ENCODE results near the gene MASTL.
A peak's percentile ranks its signal among the peaks of the same experiment; 100 is the strongest.

Gene MASTL

GRCh38 chr10:27155066-27155754 is at the start of gene MASTL:
MASTL (plus strand) TSS chr10:27155352; CDS start chr10:27155427, 75 bp downstream.
- ChIA-PET POLR2A (no interaction called here), CTCF (interaction anchor here (0.8 to 3.0 kb wide), 7 partner anchors 8 to 89 kb away, joined by 3 to 21 read pairs (median 4); no protein-coding TSS in a partner anchor)
- TF ChIP-seq, protein P1, sequence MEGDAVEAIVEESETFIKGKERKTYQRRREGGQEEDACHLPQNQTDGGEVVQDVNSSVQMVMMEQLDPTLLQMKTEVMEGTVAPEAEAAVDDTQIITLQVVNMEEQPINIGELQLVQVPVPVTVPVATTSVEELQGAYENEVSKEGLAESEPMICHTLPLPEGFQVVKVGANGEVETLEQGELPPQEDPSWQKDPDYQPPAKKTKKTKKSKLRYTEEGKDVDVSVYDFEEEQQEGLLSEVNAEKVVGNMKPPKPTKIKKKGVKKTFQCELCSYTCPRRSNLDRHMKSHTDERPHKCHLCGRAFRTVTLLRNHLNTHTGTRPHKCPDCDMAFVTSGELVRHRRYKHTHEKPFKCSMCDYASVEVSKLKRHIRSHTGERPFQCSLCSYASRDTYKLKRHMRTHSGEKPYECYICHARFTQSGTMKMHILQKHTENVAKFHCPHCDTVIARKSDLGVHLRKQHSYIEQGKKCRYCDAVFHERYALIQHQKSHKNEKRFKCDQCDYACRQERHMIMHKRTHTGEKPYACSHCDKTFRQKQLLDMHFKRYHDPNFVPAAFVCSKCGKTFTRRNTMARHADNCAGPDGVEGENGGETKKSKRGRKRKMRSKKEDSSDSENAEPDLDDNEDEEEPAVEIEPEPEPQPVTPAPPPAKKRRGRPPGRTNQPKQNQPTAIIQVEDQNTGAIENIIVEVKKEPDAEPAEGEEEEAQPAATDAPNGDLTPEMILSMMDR (IDR thresholded peaks at IDR 0.05; ENCODE audit: control extremely low read depth, extremely low read depth, low read depth, missing control alignments): no peak
- peak; percentile 96 for DNase-seq (ENCODE audit: extremely low spot score)

- ChIA-PET POLR2A (no interaction called here), CTCF (no interaction called here)
- no peak for DNase-seq (ENCODE audit: extremely low spot score)
- TF ChIP-seq, protein P1 (IDR thresholded peaks at IDR 0.05; ENCODE audit: control extremely low read depth, extremely low read depth, low read depth, missing control alignments): no peak
These were observed 47.0 kb upstream of the MASTL start for GRCh38 chr10:27108165-27108564.

GRCh38 chr10:27134371-27134770 is 20.8 kb upstream of the MASTL start:
- TF ChIP-seq, protein P1 (IDR thresholded peaks at IDR 0.05; ENCODE audit: control extremely low read depth, extremely low read depth, low read depth, missing control alignments): no peak
- ChIA-PET POLR2A (no interaction called here), CTCF (interaction anchor here (1.3 to 1.9 kb wide), 2 partner anchors 9 to 15 kb away, joined by 4 to 5 read pairs; no protein-coding TSS in a partner anchor)
- no peak for DNase-seq (ENCODE audit: extremely low spot score)

DNA sequence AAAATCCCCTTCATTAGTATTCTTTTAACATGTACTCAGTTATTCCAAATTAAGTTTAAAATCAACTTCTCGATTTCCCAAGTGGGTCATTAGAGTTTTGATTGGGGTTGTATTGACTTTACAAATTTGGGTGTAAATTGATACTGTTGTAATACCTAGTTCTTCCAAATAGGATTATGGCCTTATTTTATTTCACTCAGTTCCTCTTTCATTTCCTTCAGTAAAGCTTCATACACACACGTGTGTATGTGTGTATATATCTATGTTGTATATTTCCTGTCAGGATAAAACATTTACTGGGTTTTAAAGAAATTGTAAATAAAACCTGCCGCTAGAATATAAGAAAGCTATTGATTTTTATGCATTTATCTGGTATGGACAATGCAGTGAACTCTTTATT is 16.9 kb upstream of the MASTL start:
- TF ChIP-seq, protein P1 (IDR thresholded peaks at IDR 0.05; ENCODE audit: control extremely low read depth, extremely low read depth, low read depth, missing control alignments): no peak
- ChIA-PET CTCF (interaction anchor here (1.3 kb wide), 1 partner anchor 8 kb away, joined by 4 read pairs; no protein-coding TSS in a partner anchor), POLR2A (no interaction called here)
- no peak for DNase-seq (ENCODE audit: extremely low spot score)

DNA sequence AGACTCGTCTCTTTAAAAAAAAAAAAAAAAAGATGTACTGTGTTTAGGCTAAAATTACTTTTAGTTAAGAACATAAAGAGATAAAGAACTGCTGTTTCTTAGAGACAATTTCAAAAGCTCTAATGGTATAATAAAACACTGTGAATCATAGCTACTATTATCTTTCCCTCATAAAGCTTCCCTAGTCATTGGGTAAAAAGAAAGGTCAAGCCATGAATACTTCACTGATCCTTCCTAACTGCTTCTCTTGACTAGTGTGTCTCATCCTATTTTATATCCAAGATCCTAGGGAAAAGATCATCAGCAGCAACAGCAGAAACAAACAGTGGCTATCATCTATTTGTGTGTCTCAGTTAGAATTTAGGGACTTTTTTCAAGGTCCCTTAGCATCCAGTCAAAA is 11.5 kb upstream of the MASTL start:
- no peak for DNase-seq (ENCODE audit: extremely low spot score)
- CTCF ChIA-PET: interaction anchor here (1.1 to 4.9 kb wide), 5 partner anchors 10 to 109 kb away, joined by 3 to 21 read pairs (median 3); partner anchors contain the start of genes MASTL and YME1L1
- POLR2A ChIA-PET: interaction anchor here (0.6 to 0.8 kb wide), 3 partner anchors 10 to 40 kb away, joined by 3 to 5 read pairs (median 3); partner anchors contain the start of gene YME1L1
- TF ChIP-seq, protein P1 (IDR thresholded peaks at IDR 0.05; ENCODE audit: control extremely low read depth, extremely low read depth, low read depth, missing control alignments): no peak

DNA sequence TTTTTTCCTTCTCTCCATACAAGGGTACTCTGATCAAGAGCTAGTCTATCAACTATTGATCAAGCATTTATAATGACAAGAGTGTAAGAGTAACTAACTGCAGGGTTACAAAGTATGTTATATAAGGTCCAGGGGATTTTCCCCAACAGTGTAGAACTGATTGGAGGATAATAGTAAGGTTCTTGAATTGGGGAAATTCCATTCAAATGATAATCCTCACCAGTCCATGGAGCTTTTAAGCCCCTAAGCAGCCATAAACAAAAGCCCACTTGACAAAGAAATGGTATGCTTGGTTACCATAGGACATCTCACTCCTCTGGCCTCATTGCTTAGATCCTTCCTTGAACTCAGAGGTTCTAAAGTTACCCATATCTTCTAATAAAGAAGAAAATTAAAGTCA is 9.2 kb upstream of the MASTL start:
- ChIA-PET CTCF (interaction anchor here (0.9 to 4.9 kb wide), 6 partner anchors 8 to 56 kb away, joined by 3 to 21 read pairs (median 5); partner anchors contain the start of genes MASTL and YME1L1), POLR2A (interaction anchor here (1.6 kb wide), 1 partner anchor 11 kb away, joined by 8 read pairs; no protein-coding TSS in a partner anchor)
- no peak for DNase-seq (ENCODE audit: extremely low spot score)
- TF ChIP-seq, protein P1 (IDR thresholded peaks at IDR 0.05; ENCODE audit: control extremely low read depth, extremely low read depth, low read depth, missing control alignments): no peak

All from GM10248 (cell line).